GM20000 (cell line): ENCODE measurements around the gene RBMS3.

ENCODE experiments used
- DNase-seq: peaks from one replicate; pipeline ENCODE4 v3.0.0; 2012; ENCODE audit warnings: low spot score
- CTCF ChIP-seq: IDR thresholded peaks from 2 replicates; pipeline ENCODE4 v1.5.1; 2012; ENCODE audit warnings: mild to moderate bottlenecking, control low read depth; ENCODE audit errors: extremely low read depth, missing control alignments

Gene RBMS3

GRCh38 chr3:29245441-29245840, 35.4 kb upstream of the RBMS3 start:
- no peak for TF ChIP-seq CTCF
- DNase-seq = no peak

- TF ChIP-seq CTCF = no peak
- no peak for DNase-seq
Measured at GRCh38 chr3:29247088-29247745, 33.7 kb upstream of the RBMS3 start.

GRCh38 chr3:29249829-29250345, 31.0 kb upstream of the RBMS3 start:
- no peak for TF ChIP-seq CTCF

GRCh38 chr3:29255854-29256696, 24.8 kb upstream of the RBMS3 start:
- no peak for TF ChIP-seq CTCF
- no peak for DNase-seq

More at GRCh38 chr3:29249829-29250345, 31.0 kb upstream of the RBMS3 start:
- no peak for DNase-seq

GRCh38 chr3:29258161-29258560, 22.7 kb upstream of the RBMS3 start:
- no peak for DNase-seq
- no peak for TF ChIP-seq CTCF

GRCh38 chr3:29261119-29261518, 19.8 kb upstream of the RBMS3 start:
- no peak for TF ChIP-seq CTCF
- no peak for DNase-seq

GRCh38 chr3:29263476-29263875, 17.4 kb upstream of the RBMS3 start:
- DNase-seq = no peak

More at GRCh38 chr3:29263476-29263875, 17.4 kb upstream of the RBMS3 start:
- TF ChIP-seq CTCF = no peak
